SKM-1 treated with dmso at 0.1 percent for 144 hours (cell line): ENCODE data around the gene SMAD2.
"Not testable (repeated sequence)": the region's sequence is repeated elsewhere in the genome, so short reads cannot be mapped to it uniquely, and the experiment has no call there.

ENCODE experiments used
- DNase-seq: peaks from one replicate; lab custom pipeline; 2025; ENCODE audit not compliant: unreplicated experiment; lab: John Stamatoyannopoulos, UW

The SMAD2 gene

DNA sequence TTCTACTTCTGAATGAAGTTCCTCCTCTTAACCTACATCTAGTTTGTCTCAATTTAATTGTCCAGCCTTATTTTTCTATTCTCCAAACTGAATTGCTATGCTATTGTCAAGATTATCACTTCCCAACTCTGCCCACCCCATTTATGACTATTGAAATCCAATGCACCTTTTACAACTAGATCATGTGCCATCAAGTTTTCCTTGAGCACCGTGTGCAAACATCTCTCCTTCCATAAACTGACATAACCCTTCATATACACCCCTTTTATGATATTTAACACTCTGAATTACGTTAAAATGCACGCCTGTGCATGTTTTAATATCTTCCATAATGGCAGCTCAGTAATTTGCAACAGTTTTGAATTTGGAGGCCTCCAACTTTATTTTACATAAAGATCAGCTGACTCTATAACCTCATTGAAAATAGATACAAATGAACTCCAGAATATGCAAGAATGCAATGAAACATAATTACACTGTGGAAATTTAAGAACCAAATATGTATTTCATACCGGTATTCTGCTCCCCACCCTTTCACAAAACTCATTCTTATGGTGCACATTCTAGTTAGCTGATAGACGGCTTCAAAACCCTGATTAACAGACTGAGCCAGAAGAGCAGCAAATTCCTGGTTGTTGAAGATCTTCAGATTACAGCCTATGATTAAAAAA lies 85.5 kb downstream of the SMAD2 start:
- DNase-seq, result no peak

DNA sequence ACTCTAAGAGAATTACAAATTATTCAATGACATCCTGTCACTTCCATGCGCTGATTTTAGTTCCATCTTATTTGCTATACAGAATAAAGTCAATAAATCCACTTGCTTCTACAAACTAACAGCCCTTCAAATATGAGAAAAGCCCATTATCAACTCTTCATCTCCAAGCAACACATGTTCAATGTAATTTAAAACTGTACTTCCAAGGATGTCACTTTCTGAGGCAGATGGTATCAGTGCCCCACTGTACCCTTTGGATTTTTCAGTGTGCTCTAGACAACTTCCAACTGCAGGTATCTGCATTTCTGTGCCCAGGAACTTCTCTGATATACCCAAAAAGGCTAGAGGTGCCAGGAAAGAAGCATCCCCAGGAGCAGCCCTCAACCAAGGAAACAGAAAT lies 87.6 kb downstream of the SMAD2 start:
- no peak for DNase-seq

DNA sequence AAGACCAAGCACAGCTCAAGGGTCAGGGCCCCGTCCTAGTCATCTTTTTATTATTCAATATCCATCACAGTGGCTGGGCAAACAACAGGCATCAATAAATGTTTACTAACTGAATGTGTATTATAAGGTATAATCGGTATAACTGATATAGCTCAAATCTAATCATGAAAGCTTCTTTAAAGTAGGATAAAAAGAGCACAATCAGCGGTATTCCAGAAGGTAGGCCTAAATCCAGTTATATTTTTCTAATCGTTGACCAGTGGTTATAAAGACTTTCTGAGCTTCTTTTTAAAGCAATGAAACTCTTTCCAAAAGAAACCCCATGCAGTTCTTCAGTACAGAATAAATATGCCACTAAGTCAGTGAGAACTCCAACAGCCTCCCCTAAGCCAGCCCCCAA lies 92.1 kb downstream of the SMAD2 start:
- DNase-seq, result no peak

DNA sequence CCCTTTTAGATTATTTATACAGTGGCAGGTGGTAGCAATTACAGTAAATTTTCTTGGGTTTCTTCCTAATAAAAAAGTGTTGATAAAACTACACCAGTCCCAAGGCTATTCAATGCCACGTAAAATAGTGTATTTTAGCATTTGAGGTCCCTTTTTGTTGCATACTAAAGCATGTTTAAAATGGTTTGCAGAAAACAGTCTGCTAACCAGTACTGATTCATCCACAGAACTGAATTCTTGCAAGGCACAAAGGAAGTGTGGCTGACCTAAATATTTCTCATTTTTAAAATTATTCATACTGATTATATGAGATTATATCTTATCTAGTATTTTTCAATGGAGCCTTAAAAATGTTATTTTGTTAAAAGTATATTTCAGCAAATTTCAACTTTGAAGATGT lies 98.1 kb downstream of the SMAD2 start:
- DNase-seq, result no peak

DNA sequence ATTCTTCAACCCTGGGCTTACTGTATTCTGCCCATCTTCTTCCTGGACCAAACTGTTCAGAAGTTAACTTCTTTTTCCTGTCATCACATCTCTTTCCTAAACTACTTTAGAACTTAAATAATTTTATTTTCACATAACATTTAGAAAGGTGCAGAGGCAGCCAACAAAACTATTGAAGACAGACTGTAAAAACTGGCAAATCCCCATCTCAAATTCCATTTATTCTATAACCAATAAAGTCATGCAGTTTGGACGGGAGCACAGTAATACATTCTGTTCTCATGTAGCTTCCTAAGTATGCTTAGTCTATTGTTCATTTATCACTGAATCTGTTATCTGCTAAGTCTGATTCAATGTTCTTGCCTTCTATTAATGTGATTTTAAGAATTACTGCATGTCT lies 99.1 kb downstream of the SMAD2 start:
- no peak for DNase-seq

DNA sequence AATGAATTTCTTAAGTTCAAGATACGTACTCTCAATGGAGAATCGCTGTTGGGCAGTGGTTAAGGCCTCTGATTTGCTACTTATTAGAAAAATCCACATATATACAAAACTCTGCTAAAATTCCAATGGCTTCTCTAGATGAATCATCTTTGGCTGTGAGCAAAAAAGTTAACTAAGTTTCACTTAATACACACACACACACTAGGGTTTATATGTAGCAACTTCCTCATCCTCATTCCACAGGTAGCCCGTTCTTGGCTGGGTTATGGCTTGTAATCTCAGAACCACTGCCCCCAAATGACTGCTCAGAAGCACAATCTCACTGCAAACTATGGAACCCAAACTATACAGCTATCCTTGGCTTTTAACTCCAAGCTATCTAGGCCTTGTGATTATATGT lies 99.7 kb downstream of the SMAD2 start:
- DNase-seq, result no peak

DNA sequence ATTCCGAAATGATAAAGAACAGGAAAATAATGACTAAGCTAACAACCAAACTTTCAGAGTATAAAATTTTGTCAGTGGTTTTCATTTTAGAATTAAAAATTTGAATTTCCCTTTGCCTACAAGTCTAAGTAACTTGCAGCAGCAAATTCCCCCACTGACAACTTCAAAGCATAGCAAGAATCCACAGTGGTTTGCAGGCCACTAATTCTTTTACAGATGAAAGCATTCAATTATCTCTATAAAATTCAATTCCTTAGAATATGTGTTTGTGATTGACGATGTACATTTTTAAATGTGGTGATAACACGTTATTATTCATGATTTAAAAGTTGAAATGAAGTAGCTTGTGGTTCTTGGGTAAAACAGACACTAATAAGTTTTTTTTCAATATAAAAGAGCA lies 100.6 kb downstream of the SMAD2 start:
- no peak for DNase-seq

DNA sequence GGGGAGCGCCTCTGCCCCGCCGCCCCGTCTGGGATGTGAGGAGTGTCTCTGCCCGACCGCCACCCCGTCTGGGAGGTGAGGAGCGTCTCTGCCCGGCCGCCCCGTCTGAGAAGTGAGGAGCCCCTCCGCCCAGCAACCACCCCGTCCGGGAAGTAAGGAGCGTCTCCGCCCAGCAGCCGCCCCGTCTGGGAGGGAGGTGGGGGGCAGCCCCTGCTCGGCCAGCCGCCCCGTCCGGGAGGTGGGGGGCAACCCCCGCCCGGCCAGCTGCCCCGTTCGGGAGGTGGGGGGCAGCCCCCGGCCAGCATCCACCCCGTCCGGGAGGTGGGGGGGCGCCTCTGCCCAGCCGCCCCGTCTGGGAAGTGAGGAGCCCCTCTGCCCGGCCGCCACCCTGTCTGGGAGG lies 102.4 kb downstream of the SMAD2 start:
- DNase-seq, result not testable (repeated sequence)

DNA sequence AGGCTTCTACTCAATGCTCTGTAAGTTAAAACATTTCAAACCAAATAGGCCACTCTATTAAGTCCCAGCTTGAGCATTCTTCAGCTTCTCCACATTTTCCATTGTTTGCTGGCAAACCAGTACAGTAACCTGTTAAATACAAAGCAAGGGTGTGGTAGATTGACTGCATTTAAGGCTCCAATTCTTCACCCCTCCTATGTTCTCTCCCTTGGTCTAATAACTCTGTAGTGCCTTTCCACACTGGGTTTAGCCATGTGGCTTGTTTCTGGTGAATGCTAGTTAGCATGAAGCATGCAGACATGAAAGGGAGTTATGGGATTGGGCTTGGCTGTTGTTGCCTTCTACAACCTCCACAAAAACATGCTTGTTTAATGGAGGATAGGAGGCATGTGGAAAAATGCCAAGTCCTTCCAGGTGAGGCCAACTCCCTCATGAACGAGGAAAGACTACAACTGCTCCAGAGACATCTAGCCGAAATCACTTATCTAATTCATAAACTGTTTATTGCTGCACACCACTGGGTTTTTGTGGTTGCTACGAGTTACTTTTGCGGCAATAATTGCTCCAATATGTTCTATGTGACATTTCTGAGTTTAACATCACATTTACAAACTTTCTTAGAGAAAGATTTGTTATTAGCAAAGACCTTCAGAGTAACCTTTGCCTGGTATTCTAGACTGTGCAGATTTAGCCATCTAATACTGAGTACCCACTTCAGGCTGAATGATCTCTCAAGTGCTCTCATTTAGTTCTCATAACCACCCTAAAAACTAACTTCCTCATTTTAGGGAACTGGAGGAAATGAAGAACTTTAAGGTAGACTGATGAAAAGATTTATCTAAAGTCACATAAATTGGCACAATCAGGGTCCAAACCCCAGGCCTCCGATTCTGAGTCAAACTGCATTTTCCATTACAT lies 104.0 kb downstream of the SMAD2 start:
- peak; percentile 11 for DNase-seq

DNA sequence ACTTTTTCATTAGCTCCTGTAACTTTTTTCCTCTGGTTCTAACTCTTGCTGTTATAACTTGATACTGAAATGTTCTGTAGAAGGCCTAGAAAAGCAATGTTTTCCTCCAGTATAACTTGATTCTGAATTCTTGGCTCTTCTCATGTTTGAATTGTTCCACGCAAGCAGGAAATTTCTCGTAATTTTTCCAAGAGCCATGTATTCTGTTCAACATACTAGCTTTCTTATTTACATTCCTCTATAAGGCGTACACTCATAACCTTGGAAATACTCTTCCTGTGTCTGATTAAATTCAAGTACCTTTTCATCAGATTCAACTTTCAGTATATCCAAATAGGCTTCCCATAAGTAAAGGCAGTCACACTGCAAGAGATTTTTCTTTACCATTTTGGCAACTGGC lies 109.1 kb downstream of the SMAD2 start:
- no peak for DNase-seq

DNA sequence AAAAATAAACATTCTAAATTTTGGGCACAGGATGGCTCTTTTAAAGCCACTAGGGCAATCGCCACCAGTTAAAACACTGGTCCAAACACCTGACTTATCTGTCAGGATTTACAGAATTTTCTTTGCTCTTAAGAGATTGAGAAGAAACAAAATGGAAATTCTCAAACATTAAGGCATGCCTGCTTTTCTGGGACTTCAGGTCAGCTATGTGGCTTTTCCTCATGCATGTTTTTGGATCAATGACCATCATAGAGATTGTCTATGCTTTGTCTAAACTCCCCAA lies 112.7 kb downstream of the SMAD2 start:
- no peak for DNase-seq

DNA sequence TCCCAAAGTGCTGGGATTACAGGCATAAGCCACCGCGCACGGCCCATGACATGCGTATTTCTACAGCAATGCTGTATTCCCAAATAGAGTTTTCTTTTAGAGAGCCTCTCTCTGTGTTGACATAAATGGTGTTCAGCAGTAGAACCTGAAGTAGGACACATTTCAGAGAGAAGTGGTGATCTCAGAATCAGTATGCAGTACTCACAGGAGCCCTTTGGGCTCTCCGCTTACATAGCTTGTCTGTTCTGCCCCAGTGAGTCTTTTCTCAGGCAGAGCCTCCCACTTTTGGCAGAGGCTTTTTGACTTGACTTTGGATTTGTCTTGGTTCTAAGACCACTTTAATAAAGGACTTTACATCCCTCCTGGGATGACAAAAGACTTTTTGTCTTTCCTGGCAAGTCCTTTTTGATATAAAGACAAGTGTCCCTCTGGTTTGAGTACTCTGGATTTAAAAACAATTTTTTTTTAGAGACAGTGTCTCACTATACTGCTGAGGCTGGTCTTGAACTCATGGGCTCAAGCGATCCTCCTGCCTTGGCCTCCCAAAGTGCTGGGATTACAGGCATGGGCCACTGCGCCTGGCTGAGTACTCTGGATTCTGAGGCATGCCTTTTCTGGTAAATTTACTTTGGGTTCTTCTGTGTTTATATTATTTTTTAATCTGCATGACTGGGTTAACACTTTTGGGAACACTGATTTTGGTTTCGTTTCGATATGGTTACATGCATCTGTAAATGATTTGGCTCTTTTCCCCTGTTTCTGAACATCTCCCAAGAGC lies 113.3 kb downstream of the SMAD2 start:
- DNase-seq, result no peak

DNA sequence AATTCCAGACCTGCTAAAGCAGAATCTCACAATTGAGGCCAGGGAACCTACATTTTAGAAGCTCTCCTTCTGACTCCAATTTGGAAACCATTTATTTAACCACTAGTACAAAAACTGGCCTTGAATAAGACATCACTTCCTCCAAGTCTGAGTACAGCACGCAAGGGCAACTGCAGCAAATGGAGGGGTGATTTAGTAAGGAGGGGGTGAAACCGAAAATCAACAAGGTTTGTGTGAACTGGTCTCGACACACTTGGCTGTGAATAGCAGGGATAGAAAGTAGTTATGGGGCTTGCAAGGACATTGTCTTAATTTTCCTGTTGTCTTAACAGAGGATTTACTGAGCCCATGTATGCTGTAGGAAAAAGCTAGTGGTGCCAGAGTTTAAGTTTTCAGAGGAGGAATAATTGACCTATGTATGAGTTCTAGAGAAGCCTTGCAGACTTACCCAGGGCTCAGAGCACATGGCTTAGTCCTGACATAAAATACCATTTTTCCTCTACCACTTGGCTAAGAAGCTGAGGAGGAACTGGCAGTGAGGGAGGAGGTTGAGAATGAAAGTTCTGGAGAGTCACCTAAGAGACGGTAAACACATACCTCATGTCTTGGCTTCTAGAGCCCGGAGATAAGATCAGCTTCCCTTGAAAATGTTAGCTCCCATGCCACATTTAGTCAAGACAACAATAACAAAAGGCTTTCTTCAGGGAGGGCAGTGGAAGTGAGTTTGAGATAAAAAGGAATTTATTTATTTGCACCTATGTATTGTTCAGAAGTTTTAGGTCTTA lies 114.8 kb downstream of the SMAD2 start:
- DNase-seq, result no peak

DNA sequence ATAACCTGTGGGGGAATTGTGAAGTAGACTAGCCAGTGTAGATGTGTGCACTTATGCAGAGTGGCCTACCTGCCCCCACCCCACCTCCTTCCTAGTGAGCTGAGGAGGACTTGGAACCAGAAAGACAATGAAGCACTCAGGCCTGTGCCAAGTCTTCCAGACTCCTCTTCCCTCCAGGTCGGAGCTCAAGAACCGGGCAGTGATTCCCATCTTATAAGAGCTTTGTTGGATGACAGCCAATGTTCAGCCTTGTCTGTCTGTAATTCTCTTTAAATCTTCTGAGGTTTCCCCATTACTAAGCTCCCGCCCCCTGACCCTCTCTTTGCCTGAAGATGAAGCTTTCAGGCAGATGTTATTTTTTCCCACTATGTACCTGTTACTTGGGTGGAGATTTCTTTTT lies 121.0 kb downstream of the SMAD2 start:
- no peak for DNase-seq

DNA sequence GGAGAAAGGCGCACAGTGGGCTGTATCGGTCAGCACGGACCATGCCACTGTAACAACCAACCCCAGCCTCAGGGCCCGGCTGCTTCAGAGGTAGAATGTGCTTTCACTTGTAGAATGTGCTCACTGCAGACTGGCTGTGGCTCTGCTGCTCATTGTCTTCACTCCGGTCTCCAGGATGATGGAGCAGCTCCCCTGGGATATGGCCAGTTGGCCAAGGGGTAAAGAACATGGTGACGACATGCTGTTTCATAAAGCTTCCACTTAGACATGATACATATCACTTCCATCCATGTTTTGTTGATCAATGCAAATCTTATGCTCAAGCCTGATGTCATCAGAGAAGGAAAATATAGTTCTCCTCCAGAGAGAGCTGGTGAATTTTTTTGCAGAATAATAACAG lies 127.7 kb downstream of the SMAD2 start:
- no peak for DNase-seq

DNA sequence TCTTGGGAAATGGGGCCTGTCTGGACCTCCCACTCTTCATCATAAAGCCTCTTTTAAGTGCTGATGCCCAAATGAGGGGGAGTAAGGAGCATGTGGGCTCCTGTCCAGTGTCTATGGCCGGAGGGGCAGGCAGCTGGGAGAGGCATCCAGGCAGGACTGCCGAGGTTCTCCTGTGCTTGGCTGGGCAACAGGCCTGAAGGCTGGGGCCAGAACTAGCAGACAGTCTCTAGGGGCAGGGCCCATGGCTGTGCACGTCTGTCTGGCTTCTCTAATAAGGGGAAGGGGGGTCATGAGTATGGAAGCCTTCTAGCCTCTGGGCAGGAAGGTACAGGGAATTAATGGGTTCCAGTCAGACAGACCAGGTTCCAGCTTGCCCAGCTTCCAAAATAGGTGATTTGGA lies 128.6 kb downstream of the SMAD2 start:
- no peak for DNase-seq

DNA sequence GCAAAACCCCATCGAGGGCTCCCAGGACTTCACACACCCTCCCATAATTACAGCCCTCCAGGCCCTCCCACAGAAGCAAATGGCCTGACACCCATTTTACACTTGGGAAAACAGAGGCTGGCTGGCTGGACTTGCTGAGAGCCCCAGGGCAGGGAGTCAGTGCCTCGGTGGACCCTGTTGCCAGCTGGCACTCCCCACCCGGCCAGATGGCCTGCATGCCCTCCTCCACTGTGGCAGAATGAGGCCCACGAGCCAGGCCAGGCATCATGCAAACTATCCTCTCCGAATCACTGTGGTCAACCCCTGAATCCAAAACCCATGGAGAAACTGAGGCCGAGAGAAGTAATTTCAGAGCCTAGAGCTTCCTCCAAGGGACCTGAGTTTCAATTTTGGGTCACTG lies 129.7 kb downstream of the SMAD2 start:
- DNase-seq, result no peak

DNA sequence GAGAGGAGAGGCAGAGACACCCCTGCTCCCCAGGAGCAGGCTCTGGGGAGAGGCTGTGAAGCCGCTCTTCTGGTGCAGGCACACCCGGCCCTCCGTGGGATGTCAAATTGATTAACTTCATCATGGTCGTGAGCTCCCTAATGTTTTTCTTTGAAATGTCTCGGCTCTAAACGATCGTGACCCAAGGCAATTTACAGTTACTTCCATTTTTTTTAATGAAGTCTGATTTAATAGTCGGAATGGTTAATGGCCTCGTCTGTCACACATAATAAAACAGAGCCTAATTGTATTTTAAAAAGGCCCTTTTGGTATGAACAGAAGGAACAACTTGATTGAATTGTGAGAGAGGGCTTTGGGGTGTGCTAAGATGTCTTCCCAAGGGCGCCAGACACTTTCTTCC lies 130.2 kb downstream of the SMAD2 start:
- DNase-seq, result no peak

DNA sequence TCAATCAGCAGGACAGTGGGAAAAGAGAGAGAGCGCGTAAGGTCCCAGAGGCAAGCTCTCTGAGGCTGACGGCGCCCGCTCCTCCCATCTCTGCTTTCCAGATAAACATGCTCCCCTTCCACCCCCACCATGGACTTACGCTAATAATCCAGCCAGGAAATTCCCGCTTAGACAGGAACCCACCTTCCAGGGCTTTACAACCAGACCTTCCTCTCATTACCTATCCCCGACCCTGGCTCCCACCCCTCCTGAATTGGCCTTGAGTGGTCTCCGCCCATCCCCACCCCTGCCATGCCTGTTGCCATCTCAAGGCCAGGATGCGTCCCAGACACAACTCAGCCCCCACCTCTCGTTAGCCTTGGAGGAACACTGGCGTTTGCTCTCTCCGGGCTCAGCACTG lies 131.1 kb downstream of the SMAD2 start:
- no peak for DNase-seq

DNA sequence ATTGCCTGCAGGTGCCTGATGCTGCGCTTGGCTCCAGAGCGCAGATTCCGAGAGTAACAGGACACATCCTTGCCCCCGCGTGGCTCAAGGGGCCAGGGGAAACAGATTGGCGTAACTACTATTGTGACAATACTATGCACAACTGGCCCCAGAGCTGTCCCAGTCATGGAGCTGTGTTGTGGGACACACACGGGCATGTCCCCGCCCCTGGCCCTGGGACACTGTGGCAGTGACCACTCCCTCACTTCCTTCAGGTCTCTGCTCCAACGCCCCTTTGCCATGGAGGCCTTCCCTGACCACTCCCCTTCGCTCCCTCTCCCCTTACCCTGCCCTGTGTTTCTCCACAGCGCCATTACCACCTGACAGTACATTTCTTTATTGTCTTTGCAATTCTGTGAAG lies 132.1 kb downstream of the SMAD2 start:
- DNase-seq, result no peak

DNA sequence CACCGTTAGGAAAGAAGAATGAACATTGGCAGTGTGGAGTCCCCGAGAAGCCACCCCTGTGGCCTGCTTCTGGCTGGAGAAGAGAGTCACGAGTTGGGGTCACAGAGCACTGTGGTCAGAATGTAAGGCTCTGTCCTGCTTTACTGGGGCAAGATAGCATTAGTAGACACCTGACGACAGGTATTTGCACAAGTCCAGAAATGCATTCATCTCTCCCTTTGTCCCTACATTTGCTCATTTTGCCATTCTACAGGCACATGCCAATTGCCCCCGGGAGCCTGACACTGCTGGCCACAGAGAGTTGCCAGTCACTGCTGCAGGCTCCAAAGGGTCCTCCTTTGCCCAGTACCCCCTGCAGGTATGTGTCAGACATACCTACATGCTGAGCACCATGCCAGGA lies 133.3 kb downstream of the SMAD2 start:
- DNase-seq, result no peak
